COLO668 (cell line): ENCODE measurements around the gene EFCC1.

Source experiments
- DNase-seq: peaks from one replicate; lab custom pipeline; 2025; ENCODE audit not compliant: unreplicated experiment; lab: John Stamatoyannopoulos, UW

EFCC1 gene

GRCh38 chr3:129014148-129014547, 13.0 kb downstream of the EFCC1 start:
- no peak for DNase-seq

DNA sequence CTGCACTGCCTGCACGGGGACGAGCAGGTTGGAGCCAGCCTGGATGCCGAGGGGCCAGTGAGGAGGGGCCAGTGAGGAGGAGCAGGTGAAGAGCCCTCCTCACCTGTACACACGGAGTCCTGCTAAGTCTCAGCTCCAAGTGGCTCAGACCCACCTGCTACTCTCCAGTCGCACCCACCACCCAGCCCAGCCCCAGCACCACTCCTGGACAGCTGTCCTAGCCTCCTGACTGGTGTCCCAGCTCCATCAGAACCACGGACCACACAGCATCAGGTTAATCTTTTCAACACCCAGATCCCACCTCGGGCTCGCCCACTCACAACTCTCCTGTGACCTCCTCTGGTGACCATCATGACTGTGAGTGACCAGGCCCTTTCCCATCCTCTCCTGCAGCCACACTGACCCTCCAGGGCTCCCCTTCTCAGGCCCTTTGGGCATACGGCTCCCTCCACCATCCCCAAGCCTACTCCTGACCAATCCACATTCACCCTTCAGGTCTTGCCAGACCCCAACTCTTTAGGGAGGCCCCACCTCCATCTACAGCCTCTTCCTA, 13.8 kb downstream of the EFCC1 start:
- no peak for DNase-seq

- no peak for DNase-seq
Observed at GRCh38 chr3:129015388-129016105, 14.4 kb downstream of the EFCC1 start.

GRCh38 chr3:129016356-129016719, 15.2 kb downstream of the EFCC1 start:
- DNase-seq, result peak; percentile 87

- DNase-seq, result no peak
Observed at GRCh38 chr3:129016720-129017483, 15.8 kb downstream of the EFCC1 start.

DNA sequence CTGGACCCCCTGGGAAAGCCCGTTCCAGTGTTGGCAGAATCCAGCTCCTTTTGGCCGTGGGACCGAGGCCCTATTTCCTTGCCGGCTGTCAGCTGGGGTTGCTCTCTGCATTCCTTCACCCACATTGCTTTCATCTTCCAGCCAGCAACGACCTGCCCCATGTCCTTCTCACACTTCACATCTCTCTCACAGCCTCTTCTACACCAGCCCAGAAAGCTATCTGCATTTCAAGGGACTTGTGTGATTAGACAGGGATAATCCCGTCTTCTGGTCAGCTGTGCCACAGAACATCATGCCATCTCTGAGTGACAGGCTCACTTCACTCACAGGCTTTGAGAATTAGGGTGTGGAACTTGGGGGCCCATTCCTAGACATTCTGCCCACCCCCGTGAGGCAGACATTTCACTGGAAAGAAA, 16.4 kb downstream of the EFCC1 start:
- no peak for DNase-seq

DNA sequence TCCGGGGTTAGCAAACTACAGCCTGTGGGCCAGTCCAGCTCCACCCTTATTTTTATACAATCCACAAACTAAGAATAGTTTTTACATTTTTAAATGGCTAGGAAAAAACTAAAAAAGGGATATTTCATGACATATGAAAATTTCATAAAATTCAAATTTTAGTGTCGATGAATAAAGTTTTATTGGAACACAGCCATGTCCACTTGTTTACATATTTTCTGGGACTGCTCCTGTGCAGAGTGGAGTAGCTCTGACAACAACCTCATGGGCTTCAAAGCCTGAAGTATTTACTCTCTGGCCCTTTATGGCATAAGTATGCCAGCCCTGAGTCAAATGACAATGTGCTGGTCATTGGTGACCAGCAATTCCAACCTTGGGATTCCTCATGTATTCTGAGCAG, 17.2 kb downstream of the EFCC1 start:
- DNase-seq, result no peak

DNA sequence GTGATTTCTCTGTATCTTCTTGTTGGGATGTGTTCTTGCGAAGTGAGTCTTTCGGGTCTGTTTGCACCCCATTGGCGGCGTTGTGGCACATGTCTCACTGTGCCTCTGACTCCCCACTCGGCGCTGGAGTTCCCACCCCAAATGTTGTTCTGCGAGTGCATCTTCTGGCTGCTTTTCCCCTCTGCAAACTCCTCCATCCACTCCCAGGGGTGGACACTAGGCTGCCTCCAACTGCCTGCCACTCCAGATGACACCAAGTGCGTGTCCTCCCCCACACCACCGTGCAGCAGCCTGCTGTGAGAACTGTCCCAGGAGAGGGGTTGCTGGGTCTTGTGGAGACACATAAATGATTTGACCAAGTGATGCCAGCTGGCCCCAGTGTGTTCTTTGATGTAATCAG, 17.6 kb downstream of the EFCC1 start:
- DNase-seq, result no peak

GRCh38 chr3:129019266-129019665, 18.2 kb downstream of the EFCC1 start:
- no peak for DNase-seq

GRCh38 chr3:129020691-129021090, 19.6 kb downstream of the EFCC1 start:
- no peak for DNase-seq

DNA sequence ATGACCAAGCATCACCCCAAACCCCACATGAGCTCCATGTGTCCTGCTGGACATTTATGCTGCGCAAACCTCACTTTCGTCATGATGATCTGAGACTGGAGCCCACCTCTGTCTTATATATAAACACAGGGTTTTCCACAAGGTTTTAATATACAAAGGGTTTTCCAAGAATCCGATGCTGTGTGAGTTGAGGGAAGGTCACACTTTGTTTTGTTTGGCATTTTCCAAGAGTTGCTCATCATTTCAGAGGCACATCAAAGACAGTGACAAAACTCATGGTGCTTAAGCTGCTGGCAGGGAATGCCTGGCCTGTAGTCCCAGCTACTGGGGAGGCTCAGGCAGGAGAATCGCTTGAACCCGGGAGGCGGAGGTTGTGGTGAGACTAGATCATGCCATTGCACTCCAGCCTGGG, 20.0 kb downstream of the EFCC1 start:
- no peak for DNase-seq

GRCh38 chr3:129022114-129023007, 21.3 kb downstream of the EFCC1 start:
- no peak for DNase-seq

DNA sequence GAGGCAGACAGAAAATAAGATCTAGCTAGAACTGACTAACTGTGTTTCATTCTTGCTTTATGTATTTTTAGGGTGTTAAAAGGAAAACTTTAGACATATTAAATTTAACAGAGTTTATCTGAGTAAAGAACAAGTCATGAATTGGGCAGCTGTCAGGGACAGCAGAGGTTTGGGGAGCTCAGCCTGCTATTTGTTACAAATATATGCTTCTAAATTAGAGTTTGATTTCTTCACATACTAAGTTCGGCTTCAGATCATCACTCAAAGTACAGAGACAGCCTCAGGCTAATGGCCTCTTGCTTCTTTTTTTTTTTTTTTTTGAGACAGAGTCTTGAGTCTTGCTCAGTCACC, 21.9 kb downstream of the EFCC1 start:
- DNase-seq, result no peak

DNA sequence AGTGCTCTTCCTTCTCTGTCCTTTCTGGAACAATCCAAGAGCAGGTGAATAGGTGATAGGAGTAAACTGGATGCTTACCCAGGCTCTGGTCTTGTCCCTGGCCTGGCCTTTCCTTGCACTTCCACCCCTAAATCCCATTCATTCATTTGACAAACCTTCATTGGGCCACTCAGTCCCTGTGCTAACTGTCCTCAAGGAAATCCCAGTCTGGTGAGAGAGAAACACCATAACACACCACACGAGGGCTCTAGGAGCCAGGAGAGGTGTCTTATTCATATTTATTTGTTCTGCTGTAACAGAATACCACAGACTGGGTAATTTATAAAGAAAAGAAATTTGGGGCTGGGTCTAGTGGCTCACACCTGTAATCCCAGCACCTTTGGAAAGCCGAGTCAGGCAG, 22.8 kb downstream of the EFCC1 start:
- peak; percentile 3 for DNase-seq

DNA sequence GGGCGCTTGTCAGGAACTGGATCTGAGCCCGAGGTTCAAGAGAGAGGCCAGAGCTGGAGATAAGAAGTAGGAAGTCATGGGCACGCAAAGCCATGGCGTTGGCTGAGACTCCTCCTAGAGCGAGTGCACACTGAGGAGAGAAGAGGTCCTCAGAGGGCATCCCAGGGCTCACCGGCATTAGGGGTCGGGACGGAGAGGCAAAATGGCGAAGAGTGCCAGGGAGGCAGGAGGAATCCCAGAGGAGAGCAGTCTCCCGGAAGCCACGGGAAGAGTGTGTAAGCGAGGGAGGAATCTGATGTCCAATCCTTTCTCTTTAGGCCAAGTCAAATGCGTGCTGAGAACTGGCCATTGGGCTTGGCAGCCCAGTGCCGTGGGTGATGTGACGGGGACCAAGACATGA, 24.0 kb downstream of the EFCC1 start:
- DNase-seq, result no peak

GRCh38 chr3:129025691-129026435, 24.8 kb downstream of the EFCC1 start:
- DNase-seq, result no peak

- peak; percentile 77 for DNase-seq
Observed at GRCh38 chr3:129026728-129027543, 25.8 kb downstream of the EFCC1 start.

- DNase-seq, result no peak
Observed at GRCh38 chr3:129027544-129027880, 26.4 kb downstream of the EFCC1 start.

DNA sequence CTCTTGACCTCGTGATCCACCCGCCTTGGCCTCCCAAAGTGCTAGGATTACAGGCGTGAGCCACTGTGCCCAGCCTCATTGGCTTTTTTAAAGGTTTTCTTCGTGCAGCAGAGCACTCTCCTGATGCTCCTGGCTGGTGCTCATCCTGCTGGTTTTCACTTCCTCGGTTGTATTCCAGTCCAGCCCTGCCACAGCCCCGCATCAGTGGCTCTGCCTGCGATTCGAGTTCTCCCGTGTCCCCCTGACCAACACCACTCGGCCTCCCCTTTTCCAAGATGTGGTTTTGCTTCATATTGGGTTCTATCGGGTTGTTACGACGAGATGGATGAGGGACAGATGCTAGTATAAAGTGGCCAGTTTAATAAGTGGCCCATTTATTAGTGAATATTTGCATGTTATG, 27.8 kb downstream of the EFCC1 start:
- DNase-seq, result no peak

GRCh38 chr3:129030611-129031010, 29.5 kb downstream of the EFCC1 start:
- no peak for DNase-seq
